Testis (tissue), 2 donors: ENCODE data around the gene MS4A10.

ENCODE experiments used
- POLR2A ChIP-seq: fragments of 450-650 bp; IDR thresholded peaks from one replicate; pipeline ENCODE4 v1.6.1; 2017; ENCODE audit warnings: antibody characterized with exemption, mild to moderate bottlenecking, moderate library complexity
- TF ChIP-seq, protein P1 (sequence below), 3 experiments: fragments of 450-650 bp in 2 of 3; fragments of 200-600 bp in 1 of 3; sonication (generic) in 1 of 3; IDR thresholded peaks; one replicate each; pipeline ENCODE4 v1.5.1; 2016 to 2019; ENCODE audit warnings: antibody characterized with exemption in 3 of 3, mild to moderate bottlenecking in 2 of 3, moderate library complexity in 1 of 3

GRCh38 chr11:60769273-60769672 is 15.9 kb upstream of the MS4A10 start:
- TF ChIP-seq, protein P1, sequence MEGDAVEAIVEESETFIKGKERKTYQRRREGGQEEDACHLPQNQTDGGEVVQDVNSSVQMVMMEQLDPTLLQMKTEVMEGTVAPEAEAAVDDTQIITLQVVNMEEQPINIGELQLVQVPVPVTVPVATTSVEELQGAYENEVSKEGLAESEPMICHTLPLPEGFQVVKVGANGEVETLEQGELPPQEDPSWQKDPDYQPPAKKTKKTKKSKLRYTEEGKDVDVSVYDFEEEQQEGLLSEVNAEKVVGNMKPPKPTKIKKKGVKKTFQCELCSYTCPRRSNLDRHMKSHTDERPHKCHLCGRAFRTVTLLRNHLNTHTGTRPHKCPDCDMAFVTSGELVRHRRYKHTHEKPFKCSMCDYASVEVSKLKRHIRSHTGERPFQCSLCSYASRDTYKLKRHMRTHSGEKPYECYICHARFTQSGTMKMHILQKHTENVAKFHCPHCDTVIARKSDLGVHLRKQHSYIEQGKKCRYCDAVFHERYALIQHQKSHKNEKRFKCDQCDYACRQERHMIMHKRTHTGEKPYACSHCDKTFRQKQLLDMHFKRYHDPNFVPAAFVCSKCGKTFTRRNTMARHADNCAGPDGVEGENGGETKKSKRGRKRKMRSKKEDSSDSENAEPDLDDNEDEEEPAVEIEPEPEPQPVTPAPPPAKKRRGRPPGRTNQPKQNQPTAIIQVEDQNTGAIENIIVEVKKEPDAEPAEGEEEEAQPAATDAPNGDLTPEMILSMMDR (IDR thresholded peaks at IDR 0.05) = no peak
- no peak for TF ChIP-seq POLR2A
